Upper lobe of right lung (tissue), 1 donor: Measurements from ENCODE around the gene SSBP3. TPM values are rescaled to one million over a fixed set of nuclear protein-coding genes. Genes with fewer than 3 reads are reported as not detected.

Experiments used
- ATAC-seq: fragments of 200-7000 bp; cut with Tn5 transposase; one replicate; pipeline ENCODE4 v1.9.1; 2020; ENCODE audit warnings: mild to moderate bottlenecking, moderate library complexity
- DNase-seq: peaks from one replicate; pipeline ENCODE4 v3.0.0-alpha.2; 2020
- H3K27ac ChIP-seq: fragments of 200-600 bp; one replicate; pipeline ENCODE4 v1.8.0; 2022
- H3K27me3 ChIP-seq: fragments of 200-600 bp; one replicate; pipeline ENCODE4 v1.8.0; 2022; ENCODE audit warnings: mild to moderate bottlenecking
- H3K36me3 ChIP-seq: fragments of 200-600 bp; one replicate; pipeline ENCODE4 v1.8.0; 2022
- H3K4me1 ChIP-seq: fragments of 200-600 bp; one replicate; pipeline ENCODE4 v1.8.0; 2022
- H3K4me3 ChIP-seq: fragments of 200-600 bp; one replicate; pipeline ENCODE4 v1.8.0; 2022; ENCODE audit warnings: mild to moderate bottlenecking
- H3K9me3 ChIP-seq: fragments of 200-600 bp; one replicate; pipeline ENCODE4 v1.8.0; 2022
- CTCF ChIP-seq: fragments of 200-600 bp; IDR thresholded peaks from one replicate; pipeline ENCODE4 v1.8.0; 2022; ENCODE audit warnings: antibody characterized with exemption
- intact Hi-C: fragments of 100-400 bp; cut with DNase I; formaldehyde crosslinking; loops from one replicate; pipeline ENCODE4 v1.11.0; 2022
- total RNA-seq: library from RNA; stranded (reverse); fragmentation: NEBNext Ultra II Directional; extraction: Animal tissue kit (Norgen Biotek cat#: 25700); gene quantifications from one replicate; pipeline ENCODE4 v1.2.1, GENCODE V29; 2021
- donor health status: DM: no; HTN: yes; CAD: no; lungs with severe emphysema.

Gene SSBP3
- total RNA-seq, 1 donor from 2014 or later, result 40.4 TPM

- TF ChIP-seq CTCF, result no peak
- Histone ChIP-seq H3K9me3 (no peaks in the 10 kb centered on the region), H3K36me3 (peaks cover 45% of the 10 kb centered on the region), H3K27me3 (no peaks in the 10 kb centered on the region), H3K4me1 (peaks cover 36% of the 10 kb centered on the region), H3K4me3 (no peak overlapping the region), H3K27ac (no peak overlapping the region)
- intact Hi-C loops, result no loop called here
- DNase-seq, result no peak
- no peak for ATAC-seq
Measured at GRCh38 chr1:54401799-54402198, 4.4 kb downstream of the SSBP3 start.

GRCh38 chr1:54400329-54400728 is 5.9 kb downstream of the SSBP3 start:
- H3K36me3 ChIP-seq, result peaks cover 45% of the 10 kb centered on the region
- ATAC-seq (no peak), DNase-seq (no peak)
- intact Hi-C loops, result no loop called here
- no peaks in the 10 kb centered on the region for H3K9me3 ChIP-seq
- H3K27ac ChIP-seq, result no peak overlapping the region
- H3K27me3 ChIP-seq, result no peaks in the 10 kb centered on the region
- H3K4me3 ChIP-seq, result no peak overlapping the region
- peaks cover 38% of the 10 kb centered on the region for H3K4me1 ChIP-seq
- TF ChIP-seq CTCF, result no peak

GRCh38 chr1:54399765-54400164 is 6.4 kb downstream of the SSBP3 start:
- H3K4me3 ChIP-seq, result no peak overlapping the region
- no peak for ATAC-seq
- no peaks in the 10 kb centered on the region for H3K9me3 ChIP-seq
- peaks cover 35% of the 10 kb centered on the region for H3K4me1 ChIP-seq
- no peak for DNase-seq
- TF ChIP-seq CTCF, result no peak
- no peaks in the 10 kb centered on the region for H3K27me3 ChIP-seq
- no peak overlapping the region for H3K27ac ChIP-seq
- intact Hi-C loops, result no loop called here
- H3K36me3 ChIP-seq, result peaks cover 45% of the 10 kb centered on the region

- Histone ChIP-seq H3K9me3 (no peaks in the 10 kb centered on the region), H3K27ac (no peak overlapping the region), H3K27me3 (no peaks in the 10 kb centered on the region), H3K4me1 (peaks cover 28% of the 10 kb centered on the region), H3K4me3 (no peak overlapping the region), H3K36me3 (peaks cover 45% of the 10 kb centered on the region)
- intact Hi-C loops, result no loop called here
- no peak for TF ChIP-seq CTCF
- DNase-seq (no peak), ATAC-seq (no peak)
Measured at GRCh38 chr1:54398963-54399528, 7.1 kb downstream of the SSBP3 start.

GRCh38 chr1:54397980-54398379 is 8.2 kb downstream of the SSBP3 start:
- intact Hi-C loops, result no loop called here
- ATAC-seq, result no peak
- Histone ChIP-seq H3K27ac (no peak overlapping the region), H3K9me3 (no peaks in the 10 kb centered on the region), H3K4me3 (no peak overlapping the region), H3K27me3 (no peaks in the 10 kb centered on the region), H3K4me1 (peaks cover 18% of the 10 kb centered on the region), H3K36me3 (peaks cover 48% of the 10 kb centered on the region)
- no peak for TF ChIP-seq CTCF
- no peak for DNase-seq

- intact Hi-C loops, result no loop called here
- H3K4me3 ChIP-seq, result no peak overlapping the region
- H3K4me1 ChIP-seq, result peaks cover 15% of the 10 kb centered on the region
- no peak overlapping the region for H3K27ac ChIP-seq
- DNase-seq, result peak; percentile 28
- ATAC-seq, result no peak
- no peaks in the 10 kb centered on the region for H3K9me3 ChIP-seq
- peaks cover 54% of the 10 kb centered on the region for H3K36me3 ChIP-seq
- no peak for TF ChIP-seq CTCF
- no peaks in the 10 kb centered on the region for H3K27me3 ChIP-seq
Measured at GRCh38 chr1:54397090-54397591, 9.1 kb downstream of the SSBP3 start.
